ENCODE data around the gene KPNA1. TPM values are rescaled to one million over a fixed set of nuclear protein-coding genes. Genes with fewer than 3 reads are reported as not detected.

The KPNA1 gene
- polyA plus RNA-seq, 1 of the 3 experiments (the other 2 are of a cell fraction) = 21.6 TPM

DNA sequence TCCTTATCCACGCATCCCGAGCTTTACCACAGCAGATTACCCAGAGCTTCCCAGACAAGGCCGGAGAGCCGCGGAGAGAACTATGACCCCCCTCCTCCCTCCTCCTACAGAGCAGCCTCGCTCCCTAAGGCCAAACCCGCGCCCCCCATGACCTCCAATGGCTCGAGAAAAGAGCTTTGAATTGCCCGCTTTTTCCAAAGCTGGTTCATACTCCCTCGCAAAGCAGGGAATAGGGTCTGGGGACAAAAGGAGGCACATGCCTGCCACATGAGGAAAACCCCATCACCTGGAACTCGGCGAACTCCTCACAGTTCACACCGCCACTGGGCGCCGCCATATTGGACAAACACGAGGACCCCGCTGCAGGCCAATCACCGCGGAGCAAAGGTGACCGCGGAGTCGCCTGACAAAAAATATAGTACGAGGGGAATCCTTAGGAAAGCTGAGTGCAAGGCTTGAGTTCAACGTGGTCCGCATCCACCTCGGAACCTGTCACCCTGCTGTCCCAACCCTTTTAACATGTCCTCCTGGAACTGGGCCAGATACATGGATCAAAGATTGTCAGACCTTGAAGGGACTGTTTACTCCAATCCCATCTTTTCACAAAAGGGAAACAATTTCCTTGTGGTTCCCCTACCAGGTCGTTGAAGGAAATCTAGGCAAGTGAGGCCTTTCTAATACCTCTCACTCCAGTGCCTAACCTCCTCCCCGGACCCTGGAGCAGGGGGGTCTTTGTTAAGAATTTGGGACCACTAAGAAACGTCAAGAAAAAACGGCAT, 131.7 kb downstream of the KPNA1 start, which contains the start of gene MIX23 (continued):
- TF ChIP-seq, protein P1, sequence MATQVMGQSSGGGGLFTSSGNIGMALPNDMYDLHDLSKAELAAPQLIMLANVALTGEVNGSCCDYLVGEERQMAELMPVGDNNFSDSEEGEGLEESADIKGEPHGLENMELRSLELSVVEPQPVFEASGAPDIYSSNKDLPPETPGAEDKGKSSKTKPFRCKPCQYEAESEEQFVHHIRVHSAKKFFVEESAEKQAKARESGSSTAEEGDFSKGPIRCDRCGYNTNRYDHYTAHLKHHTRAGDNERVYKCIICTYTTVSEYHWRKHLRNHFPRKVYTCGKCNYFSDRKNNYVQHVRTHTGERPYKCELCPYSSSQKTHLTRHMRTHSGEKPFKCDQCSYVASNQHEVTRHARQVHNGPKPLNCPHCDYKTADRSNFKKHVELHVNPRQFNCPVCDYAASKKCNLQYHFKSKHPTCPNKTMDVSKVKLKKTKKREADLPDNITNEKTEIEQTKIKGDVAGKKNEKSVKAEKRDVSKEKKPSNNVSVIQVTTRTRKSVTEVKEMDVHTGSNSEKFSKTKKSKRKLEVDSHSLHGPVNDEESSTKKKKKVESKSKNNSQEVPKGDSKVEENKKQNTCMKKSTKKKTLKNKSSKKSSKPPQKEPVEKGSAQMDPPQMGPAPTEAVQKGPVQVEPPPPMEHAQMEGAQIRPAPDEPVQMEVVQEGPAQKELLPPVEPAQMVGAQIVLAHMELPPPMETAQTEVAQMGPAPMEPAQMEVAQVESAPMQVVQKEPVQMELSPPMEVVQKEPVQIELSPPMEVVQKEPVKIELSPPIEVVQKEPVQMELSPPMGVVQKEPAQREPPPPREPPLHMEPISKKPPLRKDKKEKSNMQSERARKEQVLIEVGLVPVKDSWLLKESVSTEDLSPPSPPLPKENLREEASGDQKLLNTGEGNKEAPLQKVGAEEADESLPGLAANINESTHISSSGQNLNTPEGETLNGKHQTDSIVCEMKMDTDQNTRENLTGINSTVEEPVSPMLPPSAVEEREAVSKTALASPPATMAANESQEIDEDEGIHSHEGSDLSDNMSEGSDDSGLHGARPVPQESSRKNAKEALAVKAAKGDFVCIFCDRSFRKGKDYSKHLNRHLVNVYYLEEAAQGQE (IDR thresholded peaks at IDR 0.05; ENCODE audit: low read depth, low read length) = peak; percentile 17; the same call in 1 of the 2 replicates
- 0 out of 2 replicates have a peak, but pooled peaks have one; percentile 23 for TF ChIP-seq NFIC (IDR thresholded peaks at IDR 0.05; ENCODE audit: borderline replicate concordance)

DNA sequence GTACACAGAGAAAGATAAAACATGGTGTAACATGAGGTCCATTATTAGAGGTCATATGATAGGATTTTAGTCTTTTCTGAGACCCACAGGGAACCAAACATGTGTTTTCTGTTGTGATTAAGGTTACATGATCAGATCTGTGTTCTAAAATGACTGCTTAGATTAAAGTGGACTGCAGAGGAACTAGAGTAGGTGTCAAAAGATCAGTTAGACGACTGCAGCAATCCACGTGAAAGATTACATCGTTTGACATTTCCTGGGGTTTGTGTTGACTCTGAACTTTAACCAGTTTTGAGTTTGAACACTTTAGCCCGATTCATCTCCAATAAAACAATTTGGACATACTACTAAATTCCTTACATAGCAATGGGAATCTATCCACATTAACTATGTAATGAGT, 136.8 kb downstream of the KPNA1 start:
- Histone ChIP-seq H3K9ac (no peak overlapping the region), H3K9me3 (no peaks in the 10 kb centered on the region), H3F3A (replicated peaks; ENCODE audit: insufficient read depth) (peaks cover 5% of the 10 kb centered on the region), H3K27me3 (ENCODE audit: insufficient read depth) (no peaks in the 10 kb centered on the region), H3K9me2 (no peaks in the 10 kb centered on the region), H3K4me3 (ENCODE audit: low read depth in 2 of 2, low read length in 1 of 2) (no peak overlapping the region), H3K36me3 (replicated peaks in 1 of 2; ENCODE audit: control insufficient read depth in 1 of 2, insufficient read depth in 2 of 2, low read length in 1 of 2) (peaks cover 2 to 4% of the 10 kb centered on the region in 2 experiments), H3K4me1 (ENCODE audit: control insufficient read depth in 1 of 2, insufficient read depth in 2 of 2, low read depth in 1 of 2, low read length in 1 of 2) (peaks cover 4 to 6% of the 10 kb centered on the region in 2 experiments; a peak in 3 of 4 replicates), H3K4me2 (no peak overlapping the region), H3K79me2 (ENCODE audit: insufficient read depth) (peaks cover 46% of the 10 kb centered on the region), H2AFZ (ENCODE audit: low read depth) (no peak overlapping the region), H3K27ac (ENCODE audit: low read depth in 2 of 2, low read length in 1 of 2) (no peak overlapping the region), H4K20me1 (ENCODE audit: insufficient read depth) (no peaks in the 10 kb centered on the region)
- WGBS (ENCODE audit: low lambda C conversion rate) = 96% methylated on average over 4 of the region's 4 CpGs
- ChIA-PET CTCF (no interaction called here), POLR2A (no interaction called here)
- DNase-seq = no peak
- no peak for TF ChIP-seq CHD2 (IDR thresholded peaks at IDR 0.05; ENCODE audit: low read length, partially characterized antibody)

GRCh38 chr3:122374034-122374433, 140.7 kb downstream of the KPNA1 start:
- Histone ChIP-seq H3K4me3 (ENCODE audit: low read depth in 2 of 2, low read length in 1 of 2) (no peak overlapping the region), H3K9ac (no peak overlapping the region), H3K9me2 (no peaks in the 10 kb centered on the region), H3K4me2 (no peak overlapping the region), H2AFZ (ENCODE audit: low read depth) (no peak overlapping the region), H3K27ac (ENCODE audit: low read depth in 2 of 2, low read length in 1 of 2) (no peak overlapping the region), H3K9me3 (no peaks in the 10 kb centered on the region), H3K27me3 (ENCODE audit: insufficient read depth) (no peaks in the 10 kb centered on the region), H3K4me1 (ENCODE audit: control insufficient read depth in 1 of 2, insufficient read depth in 2 of 2, low read depth in 1 of 2, low read length in 1 of 2) (no peaks in the 10 kb centered on the region), H3F3A (replicated peaks; ENCODE audit: insufficient read depth) (peaks cover 5% of the 10 kb centered on the region), H3K79me2 (ENCODE audit: insufficient read depth) (peaks cover 10% of the 10 kb centered on the region; the same call in 1 of the 2 replicates), H4K20me1 (ENCODE audit: insufficient read depth) (no peaks in the 10 kb centered on the region), H3K36me3 (replicated peaks in 1 of 2; ENCODE audit: control insufficient read depth in 1 of 2, insufficient read depth in 2 of 2, low read length in 1 of 2) (peaks cover 13% of the 10 kb centered on the region in 2 experiments)
- 86% methylated on average over 1 of the region's 1 CpG for WGBS (ENCODE audit: low lambda C conversion rate)
- no peak for TF ChIP-seq PBX3 (IDR thresholded peaks at IDR 0.05)
- TF ChIP-seq FOXM1 (IDR thresholded peaks at IDR 0.05; ENCODE audit: low read depth) = no peak
- no peak for TF ChIP-seq JUND (IDR thresholded peaks at IDR 0.05)
- TF ChIP-seq FOSL2 (IDR thresholded peaks at IDR 0.05; ENCODE audit: borderline replicate concordance, low read depth) = no peak
- no peak for DNase-seq
- ChIA-PET CTCF (no interaction called here), POLR2A (no interaction called here)

Small RNA genes within 50 kb of the gene (small RNA-seq; reads per million reads assigned to genes)
- 0 reads per million in 7 experiments for gene AC083798.1
- gene AC096861.1 = 0 reads per million in 7 experiments

Other genes with a start within 250 kb of the KPNA1 start
- not detected in 2 replicates for gene CSTA, start 189.7 kb downstream of the KPNA1 start, polyA plus RNA-seq (2012; rRNA removed)
- gene MIX23, start 131.7 kb downstream of the KPNA1 start, polyA plus RNA-seq (2012; rRNA removed) = 11.0 and 11.2 TPM in 2 replicates
- gene FAM162A, start 130.8 kb downstream of the KPNA1 start, polyA plus RNA-seq (2012; rRNA removed) = 35.1 and 35.3 TPM in 2 replicates
- gene WDR5B, start 98.9 kb downstream of the KPNA1 start, polyA plus RNA-seq (2012; rRNA removed) = 2.2 and 3.5 TPM in 2 replicates
- gene PARP9, start 49.4 kb upstream of the KPNA1 start, polyA plus RNA-seq (2012; rRNA removed) = 13.5 and 17.4 TPM in 2 replicates
- gene DTX3L, start 49.4 kb upstream of the KPNA1 start, polyA plus RNA-seq (2012; rRNA removed) = 2.6 and 2.7 TPM in 2 replicates
- gene PARP15, start 62.7 kb upstream of the KPNA1 start, polyA plus RNA-seq (2012; rRNA removed) = not detected in 2 replicates
- gene PARP14, start 165.9 kb upstream of the KPNA1 start, polyA plus RNA-seq (2012; rRNA removed) = 9.2 and 11.0 TPM in 2 replicates

All from SK-N-SH (cell line).